ENCODE measurements around the gene SVOPL. TPM values are rescaled to one million over a fixed set of nuclear protein-coding genes. Genes with fewer than 3 reads are reported as not detected.

SVOPL gene
- total and polyA plus RNA-seq, 10 of the 15 experiments (the other 5 are each of a cell fraction or from before 2014, with no cell fraction given) = 0.15 TPM; not detected in 9

- in situ Hi-C loops (cut with MboI) = no loop called here
These were observed 30.6 kb downstream of the SVOPL start for GRCh38 chr7:138670594-138670993.

DNA sequence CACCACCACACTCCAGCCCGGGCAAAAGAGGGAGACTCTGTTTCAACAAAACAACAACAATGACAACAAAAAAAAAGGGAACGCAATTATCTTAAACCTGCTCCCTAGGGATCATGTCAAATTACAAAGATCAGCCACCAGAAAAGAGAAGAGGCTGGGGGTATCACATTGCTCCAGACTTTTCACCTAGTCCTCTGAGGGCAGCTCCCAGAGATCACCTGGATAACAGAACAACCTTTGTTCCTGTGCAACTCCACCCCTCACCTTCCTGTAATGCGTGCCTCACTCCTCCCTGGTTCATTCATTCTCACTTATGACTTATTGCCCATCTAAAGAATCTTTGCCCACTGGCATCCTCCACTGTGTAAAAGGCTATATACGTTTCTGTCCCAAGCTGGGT, 31.8 kb downstream of the SVOPL start:
- intact Hi-C loops (cut with micrococcal nuclease; ENCODE audit: unreplicated experiment) = no loop called here
- BruUV-seq (replicated peaks) = no TSS peak
- SMC1A ChIA-PET (ENCODE audit: uncharacterized antibody, unreplicated experiment) = no interaction called here
- TF ChIP-seq IKZF1 (conservative IDR thresholded peaks at IDR 0.05) = no peak
- no peak for TF ChIP-seq CBFB (IDR thresholded peaks at IDR 0.05; ENCODE audit: low read depth)
- no peak for TF ChIP-seq MYB (IDR thresholded peaks at IDR 0.05; ENCODE audit: borderline replicate concordance, low read depth, low read length)
- TF ChIP-seq, protein P1, sequence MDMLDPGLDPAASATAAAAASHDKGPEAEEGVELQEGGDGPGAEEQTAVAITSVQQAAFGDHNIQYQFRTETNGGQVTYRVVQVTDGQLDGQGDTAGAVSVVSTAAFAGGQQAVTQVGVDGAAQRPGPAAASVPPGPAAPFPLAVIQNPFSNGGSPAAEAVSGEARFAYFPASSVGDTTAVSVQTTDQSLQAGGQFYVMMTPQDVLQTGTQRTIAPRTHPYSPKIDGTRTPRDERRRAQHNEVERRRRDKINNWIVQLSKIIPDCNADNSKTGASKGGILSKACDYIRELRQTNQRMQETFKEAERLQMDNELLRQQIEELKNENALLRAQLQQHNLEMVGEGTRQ (IDR thresholded peaks at IDR 0.05; ENCODE audit: borderline replicate concordance, low read depth, low read length) = no peak
- TF ChIP-seq KLF5 (IDR thresholded peaks at IDR 0.05; ENCODE audit: partially characterized antibody) = no peak
- no peak for TF ChIP-seq ZZZ3 (IDR thresholded peaks at IDR 0.05; ENCODE audit: control insufficient read depth, insufficient read length, low read depth)
- TF ChIP-seq, protein P2, sequence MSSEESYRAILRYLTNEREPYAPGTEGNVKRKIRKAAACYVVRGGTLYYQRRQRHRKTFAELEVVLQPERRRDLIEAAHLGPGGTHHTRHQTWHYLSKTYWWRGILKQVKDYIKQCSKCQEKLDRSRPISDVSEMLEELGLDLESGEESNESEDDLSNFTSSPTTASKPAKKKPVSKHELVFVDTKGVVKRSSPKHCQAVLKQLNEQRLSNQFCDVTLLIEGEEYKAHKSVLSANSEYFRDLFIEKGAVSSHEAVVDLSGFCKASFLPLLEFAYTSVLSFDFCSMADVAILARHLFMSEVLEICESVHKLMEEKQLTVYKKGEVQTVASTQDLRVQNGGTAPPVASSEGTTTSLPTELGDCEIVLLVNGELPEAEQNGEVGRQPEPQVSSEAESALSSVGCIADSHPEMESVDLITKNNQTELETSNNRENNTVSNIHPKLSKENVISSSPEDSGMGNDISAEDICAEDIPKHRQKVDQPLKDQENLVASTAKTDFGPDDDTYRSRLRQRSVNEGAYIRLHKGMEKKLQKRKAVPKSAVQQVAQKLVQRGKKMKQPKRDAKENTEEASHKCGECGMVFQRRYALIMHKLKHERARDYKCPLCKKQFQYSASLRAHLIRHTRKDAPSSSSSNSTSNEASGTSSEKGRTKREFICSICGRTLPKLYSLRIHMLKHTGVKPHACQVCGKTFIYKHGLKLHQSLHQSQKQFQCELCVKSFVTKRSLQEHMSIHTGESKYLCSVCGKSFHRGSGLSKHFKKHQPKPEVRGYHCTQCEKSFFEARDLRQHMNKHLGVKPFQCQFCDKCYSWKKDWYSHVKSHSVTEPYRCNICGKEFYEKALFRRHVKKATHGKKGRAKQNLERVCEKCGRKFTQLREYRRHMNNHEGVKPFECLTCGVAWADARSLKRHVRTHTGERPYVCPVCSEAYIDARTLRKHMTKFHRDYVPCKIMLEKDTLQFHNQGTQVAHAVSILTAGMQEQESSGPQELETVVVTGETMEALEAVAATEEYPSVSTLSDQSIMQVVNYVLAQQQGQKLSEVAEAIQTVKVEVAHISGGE (CRISPR knock-in tag; IDR thresholded peaks at IDR 0.05) = no peak
- TF ChIP-seq WRNIP1 (IDR thresholded peaks at IDR 0.05; ENCODE audit: borderline replicate concordance, low read depth, low read length) = no peak

More at GRCh38 chr7:138670594-138670993, 30.6 kb downstream of the SVOPL start:
- no peak for ATAC-seq
- ChIA-PET CTCF (no interaction called here), RAD21 (ENCODE audit: unreplicated experiment) (no interaction called here), POLR2A (no interaction called here), SMC1A (ENCODE audit: uncharacterized antibody, unreplicated experiment) (no interaction called here)
- Histone ChIP-seq H3K9ac (ENCODE audit: control insufficient read depth, insufficient read depth, low read length) (no peak overlapping the region), H2AFZ (ENCODE audit: control insufficient read depth, low read depth, low read length) (no peak overlapping the region), H3K4me1 (ENCODE audit: control insufficient read depth, insufficient read depth, low read length) (no peaks in the 10 kb centered on the region), H3K79me2 (ENCODE audit: control insufficient read depth, insufficient read depth, low read length) (no peaks in the 10 kb centered on the region), H4K20me1 (ENCODE audit: control insufficient read depth, insufficient read depth) (no peaks in the 10 kb centered on the region), H3K9me3 (replicated peaks; ENCODE audit: control insufficient read depth, insufficient read depth, low read length) (no peaks in the 10 kb centered on the region; the same call in 2 of the 3 replicates), H3K27ac (ENCODE audit: control insufficient read depth, insufficient read depth) (no peak overlapping the region), H3K4me2 (ENCODE audit: control insufficient read depth, insufficient read depth) (no peak overlapping the region), H3K27me3 (replicated peaks in 1 of 2; ENCODE audit: control insufficient read depth in 2 of 2, insufficient read depth in 2 of 2, low read length in 1 of 2) (no peaks in the 10 kb centered on the region), H3K4me3 (no peak overlapping the region), H3K36me3 (ENCODE audit: control insufficient read depth in 2 of 2, insufficient read depth in 2 of 2, low read length in 1 of 2) (no peaks in the 10 kb centered on the region)
- no TSS peak for BruUV-seq (replicated peaks)
- FAIRE-seq = no peak
- TF ChIP-seq ZBED1 (IDR thresholded peaks at IDR 0.05; ENCODE audit: borderline replicate concordance) = no peak
- no peak for TF ChIP-seq POLR2AphosphoS5 (IDR thresholded peaks at IDR 0.05; ENCODE audit: low read length)
- TF ChIP-seq SUPT20H (IDR thresholded peaks at IDR 0.05; ENCODE audit: borderline replicate concordance, control insufficient read depth, low read depth, low read length) = no peak
- TF ChIP-seq JUNB (IDR thresholded peaks at IDR 0.05) = no peak
- no peak for TF ChIP-seq TARDBP (IDR thresholded peaks at IDR 0.05; ENCODE audit: borderline replicate concordance)
- no peak for TF ChIP-seq PKNOX1 (IDR thresholded peaks at IDR 0.05)
- TF ChIP-seq CBX5 (IDR thresholded peaks at IDR 0.05; ENCODE audit: low read depth) = no peak
- no peak for TF ChIP-seq IKZF2 (IDR thresholded peaks at IDR 0.05)
- TF ChIP-seq ZNF207 (IDR thresholded peaks at IDR 0.05; ENCODE audit: borderline replicate concordance) = no peak
- TF ChIP-seq FOXM1 (IDR thresholded peaks at IDR 0.05; ENCODE audit: low read depth, low read length) = no peak
- TF ChIP-seq BRCA1 (IDR thresholded peaks at IDR 0.05; ENCODE audit: low read depth, low read length) = no peak
- intact Hi-C loops (cut with micrococcal nuclease; ENCODE audit: unreplicated experiment) = no loop called here
- DNase-seq (ENCODE audit: low read depth, low spot score) = no peak

More for the DNA sequence above, 31.8 kb downstream of the SVOPL start:
- Histone ChIP-seq H3K27me3 (replicated peaks in 1 of 2; ENCODE audit: control insufficient read depth in 2 of 2, insufficient read depth in 2 of 2, low read length in 1 of 2) (no peaks in the 10 kb centered on the region), H3K4me1 (ENCODE audit: control insufficient read depth, insufficient read depth, low read length) (no peaks in the 10 kb centered on the region), H3K4me2 (ENCODE audit: control insufficient read depth, insufficient read depth) (no peak overlapping the region), H3K36me3 (ENCODE audit: control insufficient read depth in 2 of 2, insufficient read depth in 2 of 2, low read length in 1 of 2) (no peaks in the 10 kb centered on the region), H3K9me3 (replicated peaks; ENCODE audit: control insufficient read depth, insufficient read depth, low read length) (no peaks in the 10 kb centered on the region; the same call in 2 of the 3 replicates), H4K20me1 (ENCODE audit: control insufficient read depth, insufficient read depth) (no peaks in the 10 kb centered on the region), H3K9ac (ENCODE audit: control insufficient read depth, insufficient read depth, low read length) (no peak overlapping the region), H2AFZ (ENCODE audit: control insufficient read depth, low read depth, low read length) (no peak overlapping the region), H3K4me3 (no peak overlapping the region), H3K27ac (ENCODE audit: control insufficient read depth, insufficient read depth) (no peak overlapping the region), H3K79me2 (ENCODE audit: control insufficient read depth, insufficient read depth, low read length) (no peaks in the 10 kb centered on the region)
- DNase-seq (ENCODE audit: low read depth, low spot score) = no peak
- ChIA-PET RAD21 (ENCODE audit: unreplicated experiment) (no interaction called here), POLR2A (interaction anchor here (0.6 kb wide), 1 partner anchor 141 kb away, joined by 4 read pairs; no protein-coding TSS in a partner anchor), CTCF (no interaction called here)
- in situ Hi-C loops (cut with MboI) = no loop called here
- no peak for ATAC-seq
- no peak for FAIRE-seq
- WGBS (ENCODE audit: insufficient coverage, insufficient replicate concordance, low lambda C conversion rate, missing lambda C conversion rate) = 29% methylated on average over 4 of the region's 4 CpGs
